ENCODE measurements around the gene KRTCAP2.

GRCh38 chr1:155140630-155140953 is 32.5 kb downstream of the KRTCAP2 start:
- no peak for TF ChIP-seq CTCF (optimal IDR thresholded peaks at IDR 0.05 in 1 of 3, IDR thresholded peaks at IDR 0.05 in 1 of 3, conservative IDR thresholded peaks at IDR 0.05 in 1 of 3; ENCODE audit: extremely low read depth in 1 of 3, insufficient read depth in 2 of 3, low read length in 3 of 3)
- no peak for TF ChIP-seq EZH2 (IDR thresholded peaks at IDR 0.05; ENCODE audit: low read length)

All from keratinocyte (primary cell).